GM18526 (cell line): Measurements from ENCODE around the gene GFER.

Source experiments
- POLR2A ChIP-seq: IDR thresholded peaks from 3 replicates; pipeline ENCODE4 v1.6.1; 2011; ENCODE audit not compliant: insufficient read length; ENCODE audit errors: extremely low read depth

The GFER gene

GRCh38 chr16:2033057-2033908 lies 49.3 kb downstream of the GFER start:
- no peak for TF ChIP-seq POLR2A

DNA sequence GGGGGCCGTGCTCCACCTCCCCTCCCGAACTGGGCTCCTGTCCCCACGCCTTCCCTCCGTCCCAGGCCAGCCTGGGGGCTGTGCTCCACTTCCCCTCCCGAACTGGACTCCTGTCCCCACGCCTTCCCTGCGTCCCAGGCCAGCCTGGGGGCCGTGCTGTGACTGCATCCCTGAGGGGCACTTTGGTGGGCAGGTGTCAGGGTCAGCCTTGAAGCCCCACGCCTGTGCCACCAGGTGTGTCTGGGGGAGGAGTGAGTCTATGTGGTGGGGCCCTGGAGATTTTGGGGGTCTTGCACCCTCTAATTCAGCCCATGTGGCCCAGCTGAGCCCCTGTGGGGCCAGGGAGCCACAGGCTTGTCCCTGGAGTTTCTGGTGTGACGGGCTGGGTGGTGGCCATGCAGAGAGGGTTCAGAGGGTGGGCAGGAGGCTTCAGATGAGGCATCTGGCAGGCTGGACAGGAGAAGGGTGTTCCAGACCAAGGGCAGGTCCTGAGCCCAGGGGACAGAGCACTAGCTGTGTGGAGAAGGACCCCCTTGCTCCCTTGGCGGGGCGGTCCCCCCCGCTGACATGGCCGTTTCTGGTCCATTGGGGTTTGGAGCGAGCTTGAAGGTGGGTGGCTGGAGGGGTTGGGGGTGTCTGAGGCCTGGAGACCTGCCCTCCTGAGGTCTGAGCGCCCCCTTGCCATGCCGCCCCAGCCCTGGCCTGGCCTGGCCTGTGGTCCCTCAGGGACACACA lies 50.9 kb downstream of the GFER start:
- TF ChIP-seq POLR2A = no peak

DNA sequence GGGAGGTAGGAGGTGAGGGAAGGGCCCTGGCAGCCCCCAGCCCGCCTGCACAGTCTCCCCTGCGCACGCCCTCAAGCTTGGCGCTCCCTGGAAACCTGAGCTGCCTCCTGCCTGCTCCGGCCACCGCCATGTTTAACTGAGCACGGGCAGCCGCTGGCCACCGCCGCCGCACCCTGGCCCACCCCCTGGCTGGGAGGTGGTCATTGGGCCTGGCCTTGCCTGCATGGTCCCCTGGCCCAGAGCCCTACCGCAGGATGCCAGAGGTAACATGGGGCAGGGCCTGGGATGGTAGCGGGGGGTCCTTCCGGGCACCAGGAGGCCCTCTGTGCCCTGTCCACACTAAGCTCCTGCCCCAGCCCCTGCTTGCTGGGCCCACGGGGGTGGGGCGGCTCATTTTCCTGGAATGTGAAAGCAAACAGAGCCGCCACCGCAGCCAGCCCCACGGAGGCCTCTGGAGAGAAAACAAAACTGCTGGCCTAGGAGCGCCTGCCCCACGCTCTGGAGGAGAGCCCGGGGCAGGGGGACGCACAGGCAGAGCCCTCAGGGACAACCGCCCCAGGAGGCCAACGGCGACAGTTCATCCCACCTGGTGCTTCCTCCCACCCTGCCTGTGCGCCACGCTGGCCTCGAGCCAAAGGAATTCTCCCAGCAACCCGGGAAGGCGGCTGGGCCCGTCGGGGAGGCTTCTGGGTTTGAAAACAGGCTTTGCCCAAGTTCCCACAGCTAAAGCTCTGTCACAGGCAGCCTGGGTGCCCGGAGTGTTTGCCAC lies 51.6 kb downstream of the GFER start:
- TF ChIP-seq POLR2A = no peak

GRCh38 chr16:2036200-2036966 lies 52.4 kb downstream of the GFER start:
- TF ChIP-seq POLR2A = no peak

DNA sequence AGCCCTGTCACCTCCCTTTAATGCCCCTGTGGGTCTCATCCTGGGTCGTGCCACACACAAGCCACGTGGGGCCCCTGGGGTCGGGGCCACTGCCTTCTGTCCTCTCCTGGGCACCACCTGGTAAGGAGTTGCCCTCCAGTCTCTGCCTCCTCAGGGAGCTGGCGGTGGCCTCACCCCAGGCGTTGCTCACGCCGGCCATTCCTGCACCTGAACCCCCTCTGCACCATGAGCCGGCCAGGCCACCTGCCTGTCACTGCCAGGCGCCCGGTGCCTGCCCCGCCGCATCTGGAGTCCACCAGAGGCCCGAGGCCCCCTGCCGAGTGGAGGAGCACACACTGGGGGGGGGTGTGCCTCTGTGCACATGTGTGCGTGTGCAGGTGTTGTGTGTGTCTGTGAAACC lies 53.1 kb downstream of the GFER start:
- TF ChIP-seq POLR2A = no peak
